H9 (cell line): Measurements from ENCODE around the gene PEX12. TPM values are rescaled to one million over a fixed set of nuclear protein-coding genes. Genes with fewer than 3 reads are reported as not detected.

Experiments
- DNase-seq: peaks from one replicate; pipeline ENCODE4 v3.0.0-alpha.2; 2017
- H2AFZ ChIP-seq: one replicate; pipeline ENCODE4 v1.6.1; 2013; ENCODE audit warnings: mild to moderate bottlenecking, low read length, control low read depth, moderate library complexity
- H2AK5ac ChIP-seq: 2 replicates; pipeline ENCODE4 v1.6.1; 2013; ENCODE audit warnings: low read length, control low read depth, mixed read lengths; ENCODE audit not compliant: insufficient read length
- H2BK120ac ChIP-seq: one replicate; pipeline ENCODE4 v1.6.1; 2013; ENCODE audit warnings: low read depth, mild to moderate bottlenecking, low read length, control low read depth, inconsistent platforms; ENCODE audit not compliant: poor library complexity, severe bottlenecking
- H2BK12ac ChIP-seq: 2 replicates; pipeline ENCODE4 v1.6.1; 2013; ENCODE audit warnings: low read length, control low read depth, mixed read lengths, low read depth; ENCODE audit not compliant: insufficient read length
- H2BK15ac ChIP-seq: 2 replicates; pipeline ENCODE4 v1.6.1; 2013; ENCODE audit warnings: low read depth, low read length, control low read depth
- H2BK20ac ChIP-seq: one replicate; pipeline ENCODE4 v1.6.1; 2013; ENCODE audit warnings: low read depth, mild to moderate bottlenecking, low read length, control low read depth, inconsistent platforms; ENCODE audit not compliant: poor library complexity, severe bottlenecking
- H2BK5ac ChIP-seq: 2 replicates; pipeline ENCODE4 v1.6.1; 2013; ENCODE audit warnings: low read length, control low read depth, mixed read lengths; ENCODE audit not compliant: insufficient read length
- H3K14ac ChIP-seq: 2 replicates; pipeline ENCODE4 v1.6.1; 2013; ENCODE audit warnings: low read length, control low read depth; ENCODE audit not compliant: insufficient read depth
- H3K18ac ChIP-seq: 2 replicates; pipeline ENCODE4 v1.6.1; 2013; ENCODE audit warnings: low read depth, mild to moderate bottlenecking, mixed read lengths, low read length, control low read depth; ENCODE audit not compliant: insufficient read length
- H3K23ac ChIP-seq: 2 replicates; pipeline ENCODE4 v1.6.1; 2013; ENCODE audit warnings: low read length, control low read depth, mixed read lengths, low read depth; ENCODE audit not compliant: insufficient read length
- H3K23me2 ChIP-seq: 2 replicates; pipeline ENCODE4 v1.6.1; 2013; ENCODE audit warnings: low read depth, mild to moderate bottlenecking, mixed read lengths, low read length, control low read depth; ENCODE audit not compliant: insufficient read length, poor library complexity, severe bottlenecking
- H3K27ac ChIP-seq: 2 replicates; pipeline ENCODE4 v1.5.1; 2013; ENCODE audit warnings: low read length, control low read depth, mixed read lengths, low read depth; ENCODE audit not compliant: insufficient read length
- H3K27me3 ChIP-seq: 2 replicates; pipeline ENCODE4 v1.6.1; 2013; ENCODE audit warnings: low read length, control low read depth, inconsistent platforms; ENCODE audit not compliant: insufficient read depth
- H3K4ac ChIP-seq: 2 replicates; pipeline ENCODE4 v1.6.1; 2013; ENCODE audit warnings: low read depth, mild to moderate bottlenecking, control low read depth, inconsistent platforms, low read length, moderate library complexity
- H3K4me1 ChIP-seq: 2 replicates; pipeline ENCODE4 v1.6.1; 2013; ENCODE audit warnings: low read length, control low read depth, inconsistent platforms; ENCODE audit not compliant: insufficient read depth
- H3K4me2 ChIP-seq: 2 replicates; pipeline ENCODE4 v1.6.1; 2013; ENCODE audit warnings: low read length, control low read depth, mixed read lengths; ENCODE audit not compliant: insufficient read length, insufficient read depth
- H3K56ac ChIP-seq: 2 replicates; pipeline ENCODE4 v1.6.1; 2013; ENCODE audit warnings: low read depth, mild to moderate bottlenecking, mixed read lengths, low read length, control low read depth; ENCODE audit not compliant: insufficient read length
- H3K79me1 ChIP-seq: 2 replicates; pipeline ENCODE4 v1.6.1; 2013; ENCODE audit warnings: low read depth, mild to moderate bottlenecking, moderate library complexity, low read length, control low read depth, inconsistent platforms; ENCODE audit not compliant: insufficient read depth, poor library complexity, severe bottlenecking
- H3K79me2 ChIP-seq: 2 replicates; pipeline ENCODE4 v1.6.1; 2013; ENCODE audit warnings: low read length, control low read depth, inconsistent platforms; ENCODE audit not compliant: insufficient read depth
- H3K9ac ChIP-seq: 2 replicates; pipeline ENCODE4 v1.6.1; 2013; ENCODE audit warnings: low read length, control low read depth, mixed read lengths; ENCODE audit not compliant: insufficient read length; ENCODE audit errors: extremely low read depth
- H3K9me3 ChIP-seq: one replicate; pipeline ENCODE4 v1.6.1; 2013; ENCODE audit warnings: low read depth, low read length, inconsistent platforms; ENCODE audit not compliant: control insufficient read depth
- H3T11ph ChIP-seq: one replicate; pipeline ENCODE4 v1.6.1; 2013; ENCODE audit warnings: mild to moderate bottlenecking, low read length, control low read depth, inconsistent platforms
- H4K20me1 ChIP-seq: one replicate; pipeline ENCODE4 v1.6.1; 2013; ENCODE audit not compliant: control insufficient read depth, insufficient read length, insufficient read depth
- H4K5ac ChIP-seq: 2 replicates; pipeline ENCODE4 v1.6.1; 2013; ENCODE audit warnings: low read depth, mild to moderate bottlenecking, mixed read lengths, low read length, control low read depth; ENCODE audit not compliant: insufficient read length
- H4K8ac ChIP-seq: replicated peaks from 2 replicates; pipeline ENCODE4 v1.6.1; 2013; ENCODE audit warnings: low read length, control low read depth, mixed read lengths, low read depth; ENCODE audit not compliant: insufficient read length
- H4K91ac ChIP-seq: 2 replicates; pipeline ENCODE4 v1.6.1; 2013; ENCODE audit warnings: low read depth, mild to moderate bottlenecking, moderate library complexity, mixed read lengths, low read length, control low read depth; ENCODE audit not compliant: insufficient read length
- H3K27ac Mint-ChIP-seq, 3 experiments: 2 replicates in 2 of 3; 3 replicates in 1 of 3; pipeline ENCODE4 v1.8.0; 2020 to 2021; ENCODE audit warnings: mixed read lengths in 3 of 3, mild to moderate bottlenecking in 1 of 3, moderate library complexity in 1 of 3
- H3K27me3 Mint-ChIP-seq: 2 replicates; pipeline ENCODE4 v1.8.0; 2021; ENCODE audit warnings: low read depth, mild to moderate bottlenecking, moderate library complexity, mixed read lengths
- H3K36me3 Mint-ChIP-seq, 3 experiments: 2 replicates in 2 of 3; 3 replicates in 1 of 3; pipeline ENCODE4 v1.8.0; 2020 to 2021; ENCODE audit warnings: low read depth in 3 of 3, mixed read lengths in 3 of 3; ENCODE audit not compliant: insufficient read depth in 1 of 3
- H3K4me1 Mint-ChIP-seq, 2 experiments: 2 replicates each; pipeline ENCODE4 v1.8.0; 2020; ENCODE audit warnings: mixed read lengths in 2 of 2
- H3K4me3 Mint-ChIP-seq, 2 experiments: 2 replicates in 1 of 2; 3 replicates in 1 of 2; pipeline ENCODE4 v1.8.0; 2020 to 2021; ENCODE audit warnings: mild to moderate bottlenecking in 2 of 2, mixed read lengths in 2 of 2, moderate library complexity in 1 of 2
- H3K9me3 Mint-ChIP-seq, 2 experiments: 2 replicates in 1 of 2; 3 replicates in 1 of 2; pipeline ENCODE4 v1.8.0; 2020; ENCODE audit warnings: mild to moderate bottlenecking in 2 of 2, mixed read lengths in 2 of 2, moderate library complexity in 1 of 2
- CTCF ChIP-seq: fragments of 200-600 bp; sonication (generic); conservative IDR thresholded peaks from 3 replicates; pipeline ENCODE4 v1.8.0; 2021; ENCODE audit warnings: antibody characterized with exemption, mild to moderate bottlenecking
- WGBS: extraction: QIAGEN DNeasy Blood & Tissue Kit; methylation state at CpG from one replicate; pipeline ENCODE4 v1.1.7; 2013; ENCODE audit warnings: missing lambda C conversion rate, low lambda C conversion rate, mixed read lengths; ENCODE audit not compliant: insufficient read length; ENCODE audit errors: extremely low coverage; 5-methylcytosine and 5-hydroxymethylcytosine counted together
- total RNA-seq: library from RNA; stranded (reverse); gene quantifications from 2 replicates; pipeline ENCODE4 v1.2.1, GENCODE V29; 2021

Gene PEX12
- total RNA-seq, 1 experiment from 2014 or later, result 5.4 TPM

DNA sequence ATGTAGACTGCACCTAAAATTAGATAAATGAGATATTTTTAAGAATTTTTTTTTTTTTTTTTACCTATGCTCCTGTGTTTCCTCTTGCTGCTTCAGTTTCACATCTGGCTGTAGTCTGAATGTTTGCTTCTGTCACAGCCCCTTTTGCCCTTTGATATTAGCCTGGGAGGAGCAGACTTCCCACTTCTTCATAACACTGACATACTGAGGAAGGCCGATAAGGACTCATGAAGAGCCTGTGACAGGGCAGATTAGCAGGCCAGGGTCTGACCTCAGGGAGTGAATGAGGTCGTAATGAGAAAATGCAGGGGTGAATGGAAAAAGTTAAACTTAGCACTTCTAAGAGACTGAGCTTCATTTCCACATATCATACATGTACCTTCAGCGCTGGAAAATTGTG is 17.7 kb downstream of the PEX12 start, which contains the start of gene SLFN14:
Gene SLFN14 (minus strand): TSS at position 117 of the 400 bp plus-strand sequence. CDS start 2,757 bp downstream, outside the sequence.
- Histone ChIP-seq H3K27me3 (no peaks in the 10 kb centered on the region), H3K18ac (no peak within 1 kb of the TSS), H2BK15ac (no peak within 1 kb of the TSS), H4K91ac (no peak within 1 kb of the TSS), H3K9me3 (no peaks in the 10 kb centered on the region), H4K8ac (no peak within 1 kb of the TSS), H3K27ac (no peak within 1 kb of the TSS), H3K14ac (no peak within 1 kb of the TSS), H2AFZ (no peak within 1 kb of the TSS), H3K23me2 (no peaks in the 10 kb centered on the region), H3K4me2 (no peak within 1 kb of the TSS), H4K20me1 (peaks cover 3% of the 10 kb centered on the region), H3K79me2 (no peaks in the 10 kb centered on the region), H3K9ac (no peak within 1 kb of the TSS), H3K23ac (no peak within 1 kb of the TSS), H2BK120ac (no peak within 1 kb of the TSS), H2BK20ac (no peak within 1 kb of the TSS), H3K56ac (no peak within 1 kb of the TSS), H2AK5ac (no peak within 1 kb of the TSS), H2BK5ac (no peak within 1 kb of the TSS), H2BK12ac (no peak within 1 kb of the TSS), H3T11ph (no peak within 1 kb of the TSS), H4K5ac (no peak within 1 kb of the TSS), H3K79me1 (no peaks in the 10 kb centered on the region), H3K4me1 (no peaks in the 10 kb centered on the region), H3K4ac (no peak within 1 kb of the TSS)
- no peaks in the 10 kb centered on the region for H3K9me3 Mint-ChIP-seq
- no peak for TF ChIP-seq CTCF
- DNase-seq, result no peak
- WGBS, result no CpG with 5 or more reads among the region's 3 CpGs
- H3K27me3 Mint-ChIP-seq, result peaks cover 27% of the 10 kb centered on the region
- no peak within 1 kb of the TSS for H3K27ac Mint-ChIP-seq
- no peaks in the 10 kb centered on the region for H3K4me1 Mint-ChIP-seq
- no peaks in the 10 kb centered on the region for H3K36me3 Mint-ChIP-seq
- H3K4me3 Mint-ChIP-seq, result no peak within 1 kb of the TSS; a peak in 1 of 5 replicates
